ENCODE results near the gene PPP1R11.

DNA sequence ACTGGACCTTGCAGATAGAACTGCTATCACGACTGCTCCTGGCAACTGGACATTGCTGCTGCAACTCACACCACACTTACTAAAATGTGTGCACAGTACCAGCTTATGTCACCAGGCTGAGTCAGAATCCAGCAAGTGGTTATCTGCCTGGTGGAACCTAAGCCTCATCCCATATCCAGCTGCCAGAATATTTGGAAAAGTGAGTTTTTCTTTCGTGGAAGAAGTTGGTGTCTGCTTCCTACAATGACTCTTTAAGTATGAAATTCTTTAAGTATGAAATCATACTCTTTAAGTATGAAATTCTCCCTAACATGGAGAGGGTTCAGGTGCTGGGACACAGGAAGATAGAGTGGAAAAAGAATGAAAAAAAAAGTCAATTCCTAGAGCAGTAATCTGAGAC, 22.4 kb upstream of the PPP1R11 start:
- TF ChIP-seq POLR2A (IDR thresholded peaks at IDR 0.05; ENCODE audit: low read length): no peak
- no peak for TF ChIP-seq GATA1 (IDR thresholded peaks at IDR 0.05; ENCODE audit: low read depth, low read length)
